ENCODE data around the gene SORCS2. TPM values are rescaled to one million over a fixed set of nuclear protein-coding genes. Genes with fewer than 3 reads are reported as not detected.

Gene SORCS2
- 0.01 to 0.40 TPM (median 0.09 TPM) in 3 replicates for polyA plus RNA-seq
- 0.25 TPM for polyA plus RNA-seq (2011; ENCODE audit: low read depth)
- polyA plus RNA-seq (2011; cell fraction: cytosol; rRNA removed) = 0.09 and 0.34 TPM in 2 replicates
- 0.57 and 0.88 TPM in 2 replicates for polyA plus RNA-seq (2011; cell fraction: nucleus; rRNA removed)
- polyA plus RNA-seq (2012; ENCODE audit: low replicate concordance) = 0.17 and 0.56 TPM in 2 replicates
- polyA minus RNA-seq = 0.06 to 0.10 TPM in 2 of 3 replicates, not detected in the other
- polyA minus RNA-seq (2011; cell fraction: cytosol; rRNA and poly(A)+ RNA removed) = 0.77 TPM
- polyA minus RNA-seq (2011; cell fraction: nucleus; rRNA and poly(A)+ RNA removed) = 0.85 and 1.1 TPM in 2 replicates

GRCh38 chr4:7192252-7193029 is at the start of gene SORCS2:
Gene SORCS2, plus strand, starts transcription at chr4:7192538.
- no peak within 1 kb of the TSS for H3K9ac ChIP-seq (ENCODE audit: control insufficient read depth, extremely low read depth, insufficient read depth, low read length)
- H3K36me3 ChIP-seq (ENCODE audit: control insufficient read depth in 2 of 2, extremely low read depth in 1 of 2, insufficient read depth in 2 of 2, low read length in 2 of 2) = no peaks in the 10 kb centered on the region
- peaks cover 73% of the 10 kb centered on the region for H3K27me3 ChIP-seq (ENCODE audit: control insufficient read depth, extremely low read depth, insufficient read depth, low read length)
- peaks cover 5% of the 10 kb centered on the region for H3K4me1 ChIP-seq (ENCODE audit: control insufficient read depth, extremely low read depth, insufficient read depth, low read length)
- H3K9me3 ChIP-seq (ENCODE audit: control insufficient read depth, low read depth, low read length) = no peaks in the 10 kb centered on the region
- peak within 1 kb of the TSS in 1 of 3 experiments; percentile 25 for H3K4me3 ChIP-seq (ENCODE audit: control insufficient read depth in 2 of 3, extremely low read depth in 1 of 3, insufficient read depth in 2 of 3, low read depth in 1 of 3, low read length in 3 of 3)
- FAIRE-seq (no peak), DNase-seq (ENCODE audit: low read depth, low spot score) (no peak)
- no peaks in the 10 kb centered on the region for H4K20me1 ChIP-seq (ENCODE audit: control insufficient read depth, extremely low read depth, insufficient read depth, low read length)
- H3K79me2 ChIP-seq (ENCODE audit: control insufficient read depth, insufficient read depth, low read length) = no peaks in the 10 kb centered on the region
- no peaks in the 10 kb centered on the region for H3K9me1 ChIP-seq (ENCODE audit: control insufficient read depth, extremely low read depth, insufficient read depth, low read length)
- no peak for TF ChIP-seq EZH2 (IDR thresholded peaks at IDR 0.05; ENCODE audit: low read length)
- TF ChIP-seq, protein P1, sequence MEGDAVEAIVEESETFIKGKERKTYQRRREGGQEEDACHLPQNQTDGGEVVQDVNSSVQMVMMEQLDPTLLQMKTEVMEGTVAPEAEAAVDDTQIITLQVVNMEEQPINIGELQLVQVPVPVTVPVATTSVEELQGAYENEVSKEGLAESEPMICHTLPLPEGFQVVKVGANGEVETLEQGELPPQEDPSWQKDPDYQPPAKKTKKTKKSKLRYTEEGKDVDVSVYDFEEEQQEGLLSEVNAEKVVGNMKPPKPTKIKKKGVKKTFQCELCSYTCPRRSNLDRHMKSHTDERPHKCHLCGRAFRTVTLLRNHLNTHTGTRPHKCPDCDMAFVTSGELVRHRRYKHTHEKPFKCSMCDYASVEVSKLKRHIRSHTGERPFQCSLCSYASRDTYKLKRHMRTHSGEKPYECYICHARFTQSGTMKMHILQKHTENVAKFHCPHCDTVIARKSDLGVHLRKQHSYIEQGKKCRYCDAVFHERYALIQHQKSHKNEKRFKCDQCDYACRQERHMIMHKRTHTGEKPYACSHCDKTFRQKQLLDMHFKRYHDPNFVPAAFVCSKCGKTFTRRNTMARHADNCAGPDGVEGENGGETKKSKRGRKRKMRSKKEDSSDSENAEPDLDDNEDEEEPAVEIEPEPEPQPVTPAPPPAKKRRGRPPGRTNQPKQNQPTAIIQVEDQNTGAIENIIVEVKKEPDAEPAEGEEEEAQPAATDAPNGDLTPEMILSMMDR (optimal IDR thresholded peaks at IDR 0.05 in 1 of 3, IDR thresholded peaks at IDR 0.05 in 1 of 3, conservative IDR thresholded peaks at IDR 0.05 in 1 of 3; ENCODE audit: extremely low read depth in 1 of 3, insufficient read depth in 2 of 3, low read length in 3 of 3) = peak in 2 of 3 experiments; percentile 49 to 79
- no peak within 1 kb of the TSS for H3K27ac ChIP-seq (ENCODE audit: control insufficient read depth, insufficient read depth, low read length)
- H2AFZ ChIP-seq (ENCODE audit: control insufficient read depth, low read length) = no peak within 1 kb of the TSS
- dilution Hi-C loops (cut with MboI; ENCODE audit: extremely low pct_ligation_motif_present, low sequenced_read_pairs) = no loop called here
- H3K4me2 ChIP-seq (ENCODE audit: control insufficient read depth, extremely low read depth, insufficient read depth, low read depth, low read length) = peak within 1 kb of the TSS; percentile 27

DNA sequence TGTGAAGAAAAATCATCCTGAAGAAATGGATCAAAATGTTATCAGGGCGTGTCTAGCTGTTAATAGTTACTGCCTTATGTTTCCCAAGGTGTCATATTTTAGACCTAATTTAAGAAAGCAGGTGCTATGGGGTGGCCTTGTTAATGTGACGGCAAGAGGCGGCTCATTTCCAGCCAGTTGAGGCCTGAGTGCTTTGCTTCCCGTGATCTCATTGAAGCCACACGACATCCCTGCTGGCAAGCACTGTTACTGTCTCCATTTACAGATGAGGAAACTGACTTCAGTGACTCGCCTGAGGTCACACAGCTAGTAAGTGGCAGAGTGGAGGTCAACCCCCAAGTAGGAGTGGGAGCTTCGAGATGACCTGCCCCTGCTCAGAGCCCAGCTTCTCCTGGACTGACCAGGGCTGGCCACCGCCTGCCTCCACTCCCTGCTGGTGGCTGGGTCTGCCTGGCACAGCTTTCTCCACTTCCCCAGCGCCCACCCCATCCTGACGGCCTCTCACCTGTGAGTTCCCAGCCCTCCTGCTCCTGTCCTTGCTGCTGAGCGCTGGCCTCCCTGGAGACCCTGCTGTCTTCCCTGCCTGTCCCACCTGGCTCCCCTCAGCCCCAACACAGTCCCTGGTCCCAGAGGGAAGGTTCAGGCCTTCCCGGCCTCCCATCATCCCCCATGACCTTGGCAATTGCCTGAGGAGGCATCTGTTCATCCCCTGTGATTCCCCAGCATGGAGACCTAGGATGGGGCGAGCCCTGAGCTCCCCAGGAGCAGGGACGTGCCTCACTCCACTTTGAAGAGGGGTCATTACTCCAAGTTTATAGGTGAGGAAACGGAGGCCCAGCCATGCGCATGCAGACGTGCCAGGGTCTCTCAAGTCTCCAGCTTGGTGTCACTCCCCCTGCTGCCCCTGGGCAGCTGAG is 47.7 kb upstream of the SORCS2 start:
- no peak for FAIRE-seq
- H3K9ac ChIP-seq (ENCODE audit: control insufficient read depth, extremely low read depth, insufficient read depth, low read length) = no peak overlapping the region
- no peak overlapping the region for H3K27ac ChIP-seq (ENCODE audit: control insufficient read depth, insufficient read depth, low read length)
- no peaks in the 10 kb centered on the region for H3K4me1 ChIP-seq (ENCODE audit: control insufficient read depth, extremely low read depth, insufficient read depth, low read length)
- H3K79me2 ChIP-seq (ENCODE audit: control insufficient read depth, insufficient read depth, low read length) = no peaks in the 10 kb centered on the region
- H3K4me2 ChIP-seq (ENCODE audit: control insufficient read depth, extremely low read depth, insufficient read depth, low read depth, low read length) = no peak overlapping the region
- no peaks in the 10 kb centered on the region for H3K9me3 ChIP-seq (ENCODE audit: control insufficient read depth, low read depth, low read length)
- dilution Hi-C loops (cut with MboI; ENCODE audit: extremely low pct_ligation_motif_present, low sequenced_read_pairs) = no loop called here
- DNase-seq (ENCODE audit: low read depth, low spot score) = no peak
- no peaks in the 10 kb centered on the region for H4K20me1 ChIP-seq (ENCODE audit: control insufficient read depth, extremely low read depth, insufficient read depth, low read length)
- no peaks in the 10 kb centered on the region for H3K9me1 ChIP-seq (ENCODE audit: control insufficient read depth, extremely low read depth, insufficient read depth, low read length)
- H3K27me3 ChIP-seq (ENCODE audit: control insufficient read depth, extremely low read depth, insufficient read depth, low read length) = peaks cover 27% of the 10 kb centered on the region
- H3K4me3 ChIP-seq (ENCODE audit: control insufficient read depth in 2 of 3, extremely low read depth in 1 of 3, insufficient read depth in 2 of 3, low read depth in 1 of 3, low read length in 3 of 3) = no peak overlapping the region
- no peaks in the 10 kb centered on the region for H3K36me3 ChIP-seq (ENCODE audit: control insufficient read depth in 2 of 2, extremely low read depth in 1 of 2, insufficient read depth in 2 of 2, low read length in 2 of 2)
- no peak for TF ChIP-seq EZH2 (IDR thresholded peaks at IDR 0.05; ENCODE audit: low read length)
- TF ChIP-seq, protein P1 (optimal IDR thresholded peaks at IDR 0.05 in 1 of 3, IDR thresholded peaks at IDR 0.05 in 1 of 3, conservative IDR thresholded peaks at IDR 0.05 in 1 of 3; ENCODE audit: extremely low read depth in 1 of 3, insufficient read depth in 2 of 3, low read length in 3 of 3) = no peak
- no peak overlapping the region for H2AFZ ChIP-seq (ENCODE audit: control insufficient read depth, low read length)

All from keratinocyte (primary cell).